AG04449 (cell line): ENCODE measurements around the gene NDOR1.
"Not testable (repeated sequence)": the region's sequence is repeated elsewhere in the genome, so short reads cannot be mapped to it uniquely, and the experiment has no call there.

Experiments
- CTCF ChIA-PET: fragments of 350-600 bp; formaldehyde crosslinking; extraction: SDS; loops from one replicate; lab custom pipeline; 2021; ENCODE audit warnings: antibody characterized with exemption; lab: Yijun Ruan, JAX
- POLR2A ChIA-PET: fragments of 400-600, 350-600 bp; formaldehyde crosslinking; extraction: SDS; loops from one replicate; lab custom pipeline; 2020; ENCODE audit warnings: antibody characterized with exemption, inconsistent platforms; lab: Yijun Ruan, JAX
- DNase-seq: peaks from one replicate; pipeline ENCODE4 v3.0.0-alpha.2; 2010; ENCODE audit warnings: low read depth, low spot score
- H3K4me3 ChIP-seq: 2 replicates; pipeline ENCODE4 v1.5.1; 2011; ENCODE audit warnings: low read depth, mild to moderate bottlenecking, control low read depth, low read length
- CTCF ChIP-seq: IDR thresholded peaks from one replicate; pipeline ENCODE4 v1.5.1; 2011; ENCODE audit warnings: mild to moderate bottlenecking, moderate library complexity, low read length, control low read depth, inconsistent platforms; ENCODE audit not compliant: insufficient read depth; ENCODE audit errors: missing control alignments

The NDOR1 gene

GRCh38 chr9:137236936-137237421, 31.5 kb downstream of the NDOR1 start:
- TF ChIP-seq CTCF, result no peak
- ChIA-PET POLR2A (interaction anchor here (1.0 kb wide), 1 partner anchor 14 kb away, joined by 3 read pairs; no protein-coding TSS in a partner anchor), CTCF (interaction anchor here (0.6 to 8.1 kb wide), 59 partner anchors 8 to 450 kb away, joined by 3 to 139 read pairs (median 4); partner anchors contain the start of genes CYSRT1, DPP7, EXD3 and LRRC26)
- DNase-seq, result no peak
- no peak overlapping the region for H3K4me3 ChIP-seq

GRCh38 chr9:137237759-137238726, 32.5 kb downstream of the NDOR1 start:
- CTCF ChIA-PET, result interaction anchor here (0.7 to 8.1 kb wide), 17 partner anchors 9 to 296 kb away, joined by 3 to 139 read pairs (median 5); partner anchors contain the start of genes CYSRT1, NDOR1, NELFB and RNF208

GRCh38 chr9:137239541-137240200, 34.2 kb downstream of the NDOR1 start:
- DNase-seq, result not testable (repeated sequence)
- ChIA-PET CTCF (interaction anchor here (0.7 to 8.1 kb wide), 8 partner anchors 8 to 514 kb away, joined by 3 to 139 read pairs (median 3); partner anchors contain the start of genes CYSRT1, RNF208 and RNF224), POLR2A (interaction anchor here (1.2 to 7.4 kb wide), 10 partner anchors 9 to 156 kb away, joined by 5 to 164 read pairs (median 12); partner anchors contain the start of genes ANAPC2, MAN1B1, NELFB and RNF208)
- peak overlapping the region; percentile 71 for H3K4me3 ChIP-seq

More at GRCh38 chr9:137237759-137238726, 32.5 kb downstream of the NDOR1 start:
- POLR2A ChIA-PET, result no interaction called here
- no peak overlapping the region for H3K4me3 ChIP-seq
- no peak for DNase-seq
- TF ChIP-seq CTCF, result no peak

GRCh38 chr9:137240318-137240840, 34.9 kb downstream of the NDOR1 start:
- TF ChIP-seq CTCF, result peak; percentile 2
- CTCF ChIA-PET, result interaction anchor here (0.9 to 8.1 kb wide), 6 partner anchors 9 to 211 kb away, joined by 3 to 139 read pairs (median 3); partner anchors contain the start of genes CYSRT1, RNF208 and RNF224
- DNase-seq, result no peak
- peak overlapping the region; percentile 71 for H3K4me3 ChIP-seq
- POLR2A ChIA-PET, result interaction anchor here (0.6 to 7.4 kb wide), 44 partner anchors 9 to 219 kb away, joined by 3 to 164 read pairs (median 4); partner anchors contain the start of genes ANAPC2, EXD3, MAN1B1 and NDOR1

GRCh38 chr9:137240841-137241489, 35.5 kb downstream of the NDOR1 start, which contains the start of gene TUBB4B:
TUBB4B (plus strand) TSS chr9:137241287; CDS start chr9:137241361, 74 bp downstream.
- no peak for TF ChIP-seq CTCF
- POLR2A ChIA-PET, result interaction anchor here (0.6 to 7.4 kb wide), 45 partner anchors 9 to 218 kb away, joined by 3 to 164 read pairs (median 4); partner anchors contain the start of genes ANAPC2, EXD3, MAN1B1 and NDOR1
- CTCF ChIA-PET, result interaction anchor here (0.9 to 8.1 kb wide), 5 partner anchors 11 to 212 kb away, joined by 3 to 139 read pairs (median 3); partner anchors contain the start of genes CYSRT1, RNF208 and RNF224
- peak; percentile 99 for DNase-seq
- H3K4me3 ChIP-seq, result peak within 1 kb of the TSS; percentile 78
